GM18507 (cell line): ENCODE results near the gene CD79B.
"Not testable (repeated sequence)": the region's sequence is repeated elsewhere in the genome, so short reads cannot be mapped to it uniquely, and the experiment has no call there.

Experiments
- DNase-seq: peaks from one replicate; pipeline ENCODE4 v3.0.0; 2011; ENCODE audit warnings: low read depth; ENCODE audit not compliant: insufficient read length; ENCODE audit errors: extremely low spot score
- FAIRE-seq: peaks from 2 replicates; lab custom pipeline; 2011; peaks lifted over from hg19 to GRCh38; lab: Jason Lieb, UNC

CD79B gene

GRCh38 chr17:63937319-63937718, 5.2 kb upstream of the CD79B start:
- no peak for DNase-seq
- no peak for FAIRE-seq

GRCh38 chr17:63934183-63935112, 2.3 kb upstream of the CD79B start:
- FAIRE-seq (no peak), DNase-seq (no peak)

DNA sequence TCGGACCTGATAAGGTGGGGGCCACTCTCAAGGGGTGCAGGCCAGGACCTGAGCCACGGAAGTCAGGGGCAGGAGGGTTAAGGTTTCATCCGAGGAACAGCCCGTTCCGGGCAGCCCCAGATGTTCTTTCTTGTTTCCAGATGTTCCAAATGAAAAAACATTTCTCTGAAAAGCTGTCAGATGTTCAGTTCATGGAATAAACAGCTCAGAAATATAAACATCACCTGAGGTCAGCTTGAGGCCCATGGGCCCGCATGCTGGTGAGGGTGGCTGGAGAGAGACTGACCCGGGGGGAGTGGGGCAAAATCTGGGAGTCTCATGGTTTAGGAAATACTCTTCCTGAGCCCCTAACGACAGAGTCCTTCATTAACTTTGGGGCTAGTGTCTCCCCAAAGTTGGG, 1.5 kb upstream of the CD79B start:
- DNase-seq (no peak), FAIRE-seq (no peak)

GRCh38 chr17:63932721-63933120, 590 bp upstream of the CD79B start:
- FAIRE-seq (no peak), DNase-seq (no peak)

- DNase-seq (no peak), FAIRE-seq (peak; percentile 83)
Measured at GRCh38 chr17:63930951-63931575, 1.1 kb downstream of the CD79B start.

DNA sequence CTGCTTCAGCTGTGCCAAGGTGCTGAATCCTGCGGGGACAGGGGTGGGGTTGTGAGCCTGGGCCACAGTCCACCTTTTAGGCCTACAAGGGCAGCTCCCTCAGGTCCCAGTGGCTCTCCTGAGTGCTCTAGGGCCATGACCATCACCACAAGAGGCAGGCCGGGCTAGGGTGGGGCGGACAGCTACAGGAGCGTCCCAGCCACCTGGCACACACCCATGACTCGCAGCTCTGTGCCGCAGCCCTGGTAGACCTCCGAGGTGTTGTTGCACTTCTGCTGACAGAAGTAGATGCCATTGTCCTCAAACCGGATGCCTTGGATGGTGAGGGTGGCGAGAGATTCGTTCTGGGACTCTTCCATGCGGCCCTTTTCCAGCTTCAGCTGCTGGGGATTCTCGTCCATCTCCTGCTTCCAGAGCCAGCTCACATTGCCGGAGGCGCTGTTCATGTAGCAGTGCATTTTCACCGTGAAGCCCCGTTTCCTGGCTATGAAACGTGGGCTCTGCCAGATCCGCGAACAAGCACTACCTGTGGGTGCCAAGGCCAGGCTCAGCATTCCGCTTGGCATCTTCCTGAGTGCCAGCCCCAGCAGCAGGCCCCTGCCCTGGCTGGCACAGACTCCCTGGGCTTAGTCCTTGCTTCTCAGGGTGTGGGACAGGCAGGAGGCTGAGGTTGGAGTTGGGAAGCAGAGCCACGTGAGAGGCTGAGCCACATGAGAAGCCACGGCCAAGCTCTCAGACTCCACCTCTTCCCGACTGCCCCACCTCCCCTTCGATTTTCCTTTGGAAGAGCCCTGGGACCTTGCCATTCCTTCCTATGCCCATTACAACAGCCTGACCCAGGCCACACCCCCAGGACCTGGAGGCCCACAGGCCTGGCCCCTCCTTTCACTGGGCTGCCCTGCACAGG, 2.0 kb downstream of the CD79B start:
- no peak for DNase-seq

DNA sequence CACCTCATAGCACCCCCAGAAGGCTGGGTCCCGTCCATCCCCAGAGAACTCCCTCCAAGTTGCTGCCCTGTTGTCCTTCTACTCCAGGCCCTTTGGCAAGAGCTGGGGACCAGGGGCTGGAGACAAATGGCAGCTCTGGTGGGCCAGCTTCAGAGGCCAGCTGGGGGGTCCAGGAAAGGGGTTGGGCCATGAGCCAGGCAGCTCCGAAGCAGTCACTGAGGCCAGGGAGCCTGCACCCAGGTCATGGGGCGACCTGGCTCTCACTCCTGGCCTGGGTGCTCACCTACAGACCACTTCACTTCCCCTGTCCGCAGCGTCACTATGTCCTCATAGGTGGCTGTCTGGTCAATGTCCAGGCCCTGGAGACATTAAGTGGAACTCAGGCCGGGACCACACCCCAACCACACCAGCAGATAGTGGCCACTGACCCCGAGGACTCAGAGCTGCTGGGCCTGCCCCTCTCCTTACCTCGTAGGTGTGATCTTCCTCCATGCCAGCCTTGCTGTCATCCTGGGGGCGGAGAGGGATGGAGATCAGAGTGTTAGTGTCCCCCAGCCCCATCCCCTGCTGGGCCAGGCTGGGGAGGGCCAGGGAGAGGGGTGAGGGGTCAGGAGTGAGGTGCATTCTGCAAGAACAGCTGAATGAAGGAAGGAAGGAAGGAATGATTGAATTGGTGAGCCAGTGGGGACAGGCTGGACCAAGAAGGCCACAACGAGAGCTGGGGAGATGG, 3.0 kb downstream of the CD79B start:
- FAIRE-seq (no peak), DNase-seq (no peak)

More for the DNA sequence above, 2.0 kb downstream of the CD79B start:
- no peak for FAIRE-seq

- FAIRE-seq (no peak), DNase-seq (no peak)
Measured at GRCh38 chr17:63928172-63928666, 3.9 kb downstream of the CD79B start.

- DNase-seq (no peak), FAIRE-seq (peak; percentile 60)
Measured at GRCh38 chr17:63927464-63928171, 4.5 kb downstream of the CD79B start.

- FAIRE-seq (no peak), DNase-seq (no peak)
Measured at GRCh38 chr17:63926164-63926563, 6.0 kb downstream of the CD79B start.

- no peak for DNase-seq
- no peak for FAIRE-seq
Measured at GRCh38 chr17:63925615-63926014, 6.5 kb downstream of the CD79B start.

DNA sequence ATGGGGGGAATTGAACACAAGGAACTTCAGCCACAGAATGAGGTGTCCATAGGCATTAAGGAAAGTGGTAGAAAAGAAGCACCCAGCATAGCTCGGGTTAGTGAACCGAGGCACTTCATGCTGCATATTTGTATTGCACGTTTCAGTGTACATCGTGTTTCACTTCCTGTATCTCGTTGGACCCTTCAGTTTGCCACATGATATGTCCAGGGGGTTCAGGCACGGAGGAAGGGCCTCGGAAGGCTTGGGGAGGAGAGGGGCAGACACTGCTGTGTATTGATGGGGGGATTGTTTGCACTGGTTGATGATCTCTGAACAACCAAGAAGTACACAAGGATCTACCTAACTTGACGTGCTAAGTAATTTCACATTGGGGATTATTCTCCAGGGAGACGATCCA, 9.7 kb downstream of the CD79B start:
- peak; percentile 74 for FAIRE-seq
- DNase-seq = not testable (repeated sequence)

GRCh38 chr17:63920779-63921178, 11.4 kb downstream of the CD79B start:
- not testable (repeated sequence) for DNase-seq, FAIRE-seq

DNA sequence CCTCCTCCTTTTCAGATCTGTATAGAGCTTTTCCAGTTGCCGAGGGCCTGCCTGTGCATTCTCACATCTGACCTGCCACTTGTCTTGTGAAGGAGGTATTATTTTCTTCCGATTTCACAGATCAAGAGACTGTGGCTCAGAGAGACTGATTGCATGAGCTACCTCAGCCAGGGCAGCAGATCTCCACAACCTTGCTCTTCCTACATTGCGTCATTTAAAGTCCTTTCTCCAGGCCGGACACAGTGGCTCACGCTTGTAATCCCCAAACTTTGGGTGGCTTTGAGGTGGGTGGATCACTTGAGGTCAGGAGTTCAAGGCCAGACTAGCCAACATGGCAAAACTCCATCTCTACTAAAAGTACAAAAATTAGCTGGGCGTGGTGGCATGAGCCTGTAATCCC, 12.1 kb downstream of the CD79B start:
- DNase-seq, FAIRE-seq: not testable (repeated sequence)

GRCh38 chr17:63919311-63919723, 12.8 kb downstream of the CD79B start:
- DNase-seq = peak; percentile 71
- peak; percentile 75 for FAIRE-seq

DNA sequence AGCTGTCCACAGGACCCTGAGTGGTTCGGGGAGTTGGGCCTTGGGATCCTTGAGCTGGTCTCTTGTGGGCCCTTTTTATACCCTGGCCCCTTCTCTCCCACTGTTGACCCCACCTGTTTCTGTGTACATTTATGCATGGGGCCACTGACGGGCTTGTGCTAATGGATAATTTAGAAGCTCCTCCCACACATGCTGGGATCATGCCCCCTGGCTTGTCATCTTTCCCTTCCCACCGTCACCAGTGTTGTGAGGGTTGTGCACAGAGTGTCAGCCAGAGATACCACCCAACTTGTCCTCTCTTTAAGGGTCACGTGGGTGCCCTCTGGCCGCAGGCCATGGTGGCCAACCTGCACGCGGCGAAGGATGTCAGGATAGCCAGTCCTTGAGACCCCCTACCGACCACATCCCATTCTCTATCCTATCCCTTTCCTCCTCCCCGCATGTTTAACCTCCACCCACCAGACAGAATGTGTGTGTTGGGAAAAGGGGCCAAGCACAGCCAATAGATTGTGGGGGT, 13.3 kb downstream of the CD79B start, which contains the start of gene GH1:
Gene GH1 (minus strand): TSS at position 51 of the 517 bp plus-strand sequence. CDS start 63 bp downstream, outside the sequence.
- not testable (repeated sequence) for DNase-seq, FAIRE-seq

- FAIRE-seq (no peak), DNase-seq (no peak)
Measured at GRCh38 chr17:63918305-63918704, 13.8 kb downstream of the CD79B start.

DNA sequence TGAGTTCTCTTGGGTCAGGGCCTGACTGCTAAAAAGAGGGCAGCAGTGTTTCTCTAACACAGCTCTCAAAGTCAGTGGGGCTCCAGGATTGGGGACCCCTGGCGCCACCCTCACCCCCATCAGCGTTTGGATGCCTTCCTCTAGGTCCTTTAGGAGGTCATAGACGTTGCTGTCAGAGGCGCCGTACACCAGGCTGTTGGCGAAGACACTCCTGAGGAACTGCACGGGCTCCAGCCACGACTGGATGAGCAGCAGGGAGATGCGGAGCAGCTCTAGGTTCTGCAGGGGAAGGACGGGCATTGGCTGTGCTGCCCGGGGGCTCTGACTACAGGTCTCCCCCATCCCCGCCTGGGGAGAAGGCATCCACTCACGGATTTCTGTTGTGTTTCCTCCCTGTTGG, 14.5 kb downstream of the CD79B start:
- no peak for FAIRE-seq
- no peak for DNase-seq
